Neural progenitor cell (in vitro differentiated cells): ENCODE results near the gene SGSM1. TPM values are rescaled to one million over a fixed set of nuclear protein-coding genes. Genes with fewer than 3 reads are reported as not detected.
"Not testable (repeated sequence)": the region's sequence is repeated elsewhere in the genome, so short reads cannot be mapped to it uniquely, and the experiment has no call there.

Experiments
- DNase-seq: peaks from one replicate; pipeline ENCODE4 v3.0.0-alpha.2; 2016; ENCODE audit warnings: low spot score
- H2AFZ ChIP-seq: fragments of 200-600 bp; sonication (generic); replicated peaks from 2 replicates; pipeline ENCODE4 v1.6.1; 2016; ENCODE audit warnings: antibody characterized with exemption
- H3F3A ChIP-seq: fragments of 200-600 bp; sonication (generic); 2 replicates; pipeline ENCODE4 v1.6.1; 2016; ENCODE audit warnings: antibody characterized with exemption, low read depth
- H3K27ac ChIP-seq: fragments of 200-600 bp; sonication (generic); 2 replicates; pipeline ENCODE4 v1.5.1; 2016; ENCODE audit warnings: mild to moderate bottlenecking
- H3K27me3 ChIP-seq: fragments of 200-600 bp; sonication (generic); 2 replicates; pipeline ENCODE4 v1.6.1; 2016; ENCODE audit warnings: mild to moderate bottlenecking, moderate library complexity
- H3K36me3 ChIP-seq: fragments of 200-600 bp; sonication (generic); 2 replicates; pipeline ENCODE4 v1.5.1; 2016
- H3K4me1 ChIP-seq: fragments of 200-600 bp; sonication (generic); 2 replicates; pipeline ENCODE4 v1.6.1; 2016; ENCODE audit warnings: mixed run types
- H3K4me2 ChIP-seq: fragments of 200-600 bp; sonication (generic); 2 replicates; pipeline ENCODE4 v1.6.1; 2016
- H3K4me3 ChIP-seq: fragments of 200-600 bp; sonication (generic); 2 replicates; pipeline ENCODE4 v1.5.1; 2016
- H3K79me2 ChIP-seq: fragments of 200-600 bp; sonication (generic); 2 replicates; pipeline ENCODE4 v1.6.1; 2016; ENCODE audit warnings: low read depth
- H3K9ac ChIP-seq: fragments of 200-600 bp; sonication (generic); 2 replicates; pipeline ENCODE4 v1.6.1; 2016
- H3K9me3 ChIP-seq: fragments of 200-600 bp; sonication (generic); 2 replicates; pipeline ENCODE4 v1.5.1; 2016; ENCODE audit warnings: low read depth
- H4K20me1 ChIP-seq: fragments of 200-600 bp; sonication (generic); 2 replicates; pipeline ENCODE4 v1.6.1; 2016; ENCODE audit warnings: low read depth
- H3K27ac Mint-ChIP-seq: 3 replicates; pipeline ENCODE4 v1.8.0; 2021; ENCODE audit warnings: mixed read lengths
- H3K27me3 Mint-ChIP-seq: 2 replicates; pipeline ENCODE4 v1.8.0; 2022; ENCODE audit warnings: low read depth, mild to moderate bottlenecking, inconsistent platforms, moderate library complexity, mixed read lengths; ENCODE audit not compliant: insufficient read depth
- H3K36me3 Mint-ChIP-seq: 3 replicates; pipeline ENCODE4 v1.8.0; 2021; ENCODE audit warnings: mixed read lengths
- H3K4me1 Mint-ChIP-seq: 3 replicates; pipeline ENCODE4 v1.8.0; 2021; ENCODE audit warnings: mixed read lengths
- H3K4me3 Mint-ChIP-seq: 3 replicates; pipeline ENCODE4 v1.8.0; 2021; ENCODE audit warnings: mild to moderate bottlenecking, moderate library complexity, mixed read lengths
- H3K9me3 Mint-ChIP-seq: 3 replicates; pipeline ENCODE4 v1.8.0; 2020; ENCODE audit warnings: mixed read lengths
- CTCF ChIP-seq: fragments of 200-600 bp; sonication (generic); IDR thresholded peaks from 2 replicates; pipeline ENCODE4 v1.5.1; 2017; ENCODE audit warnings: antibody characterized with exemption, mild to moderate bottlenecking
- EZH2 ChIP-seq: fragments of 200-600 bp; sonication (generic); IDR thresholded peaks from 2 replicates; pipeline ENCODE4 v1.6.1; 2017; ENCODE audit warnings: antibody characterized with exemption, mild to moderate bottlenecking, moderate library complexity
- EZH2phosphoT487 ChIP-seq: fragments of 200-600 bp; sonication (generic); IDR thresholded peaks from 2 replicates; pipeline ENCODE4 v1.6.1; 2017; ENCODE audit warnings: antibody characterized with exemption
- total RNA-seq: library from RNA; depleted of rRNA; stranded (reverse); fragments of >200 nt; gene quantifications from 2 replicates; pipeline ENCODE4 v1.2.3, GENCODE V29; 2015; ENCODE audit warnings: low replicate concordance

The SGSM1 gene
- total RNA-seq, 1 donor from 2014 or later, result 1.1 TPM

GRCh38 chr22:24905909-24906308 is 99.9 kb downstream of the SGSM1 start:
- no peak overlapping the region for H3K4me3 Mint-ChIP-seq

GRCh38 chr22:24907101-24907500 is 101.1 kb downstream of the SGSM1 start:
- not testable (repeated sequence) for H3K4me2 ChIP-seq, H3K4me3 ChIP-seq, H3K27ac Mint-ChIP-seq, H3K4me3 Mint-ChIP-seq, H3K4me1 ChIP-seq, H3K36me3 ChIP-seq, H3K9ac ChIP-seq, H3K9me3 ChIP-seq, H3K27me3 Mint-ChIP-seq, H3K27me3 ChIP-seq, DNase-seq, H2AFZ ChIP-seq, H4K20me1 ChIP-seq, H3K4me1 Mint-ChIP-seq, H3K27ac ChIP-seq, H3K79me2 ChIP-seq, H3F3A ChIP-seq
- peaks cover 26% of the 10 kb centered on the region for H3K9me3 Mint-ChIP-seq
- peaks cover 13% of the 10 kb centered on the region for H3K36me3 Mint-ChIP-seq

More at GRCh38 chr22:24905909-24906308, 99.9 kb downstream of the SGSM1 start:
- H3K4me1 Mint-ChIP-seq, result no peaks in the 10 kb centered on the region
- Histone ChIP-seq H3K9ac (no peak overlapping the region), H3F3A (no peaks in the 10 kb centered on the region), H2AFZ (no peak overlapping the region), H3K9me3 (peaks cover 3% of the 10 kb centered on the region), H3K36me3 (no peaks in the 10 kb centered on the region), H3K4me3 (no peak overlapping the region), H3K27ac (no peak overlapping the region), H3K4me2 (no peak overlapping the region), H3K4me1 (no peaks in the 10 kb centered on the region), H4K20me1 (no peaks in the 10 kb centered on the region), H3K27me3 (no peaks in the 10 kb centered on the region), H3K79me2 (no peaks in the 10 kb centered on the region)
- H3K9me3 Mint-ChIP-seq, result peaks cover 26% of the 10 kb centered on the region
- H3K27me3 Mint-ChIP-seq, result peaks cover 3% of the 10 kb centered on the region
- no peak overlapping the region for H3K27ac Mint-ChIP-seq
- DNase-seq, result no peak
- peaks cover 13% of the 10 kb centered on the region for H3K36me3 Mint-ChIP-seq
- TF ChIP-seq CTCF, result no peak
- TF ChIP-seq EZH2phosphoT487, result no peak
- TF ChIP-seq EZH2, result no peak

DNA sequence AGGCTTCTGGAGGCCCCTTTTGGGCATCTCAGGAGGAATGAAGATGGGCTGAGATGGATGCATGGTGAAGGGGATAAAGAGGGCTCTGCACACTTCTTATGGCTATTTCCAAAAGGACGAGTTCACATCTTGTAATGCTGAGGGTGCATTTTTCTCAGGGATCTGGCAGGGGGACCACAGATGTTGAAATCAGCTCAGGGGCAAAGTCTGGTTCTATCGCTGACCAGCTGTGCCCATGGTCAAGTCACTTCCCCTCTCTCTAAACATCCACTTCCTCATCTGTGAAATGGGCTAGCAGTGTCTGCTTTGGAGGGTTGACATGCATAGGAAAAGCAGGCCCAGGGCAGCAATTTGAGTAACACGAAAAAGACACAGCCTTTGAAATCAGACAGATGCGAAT is 114.0 kb downstream of the SGSM1 start:
- Histone ChIP-seq H3K27me3 (no peaks in the 10 kb centered on the region), H2AFZ (no peak overlapping the region), H3K27ac (no peak overlapping the region), H3K4me2 (no peak overlapping the region), H3K79me2 (no peaks in the 10 kb centered on the region), H3K4me1 (no peaks in the 10 kb centered on the region), H3K9ac (no peak overlapping the region), H4K20me1 (no peaks in the 10 kb centered on the region), H3K9me3 (no peaks in the 10 kb centered on the region), H3F3A (no peaks in the 10 kb centered on the region), H3K4me3 (no peak overlapping the region), H3K36me3 (no peaks in the 10 kb centered on the region)
- H3K9me3 Mint-ChIP-seq, result no peaks in the 10 kb centered on the region
- TF ChIP-seq CTCF (no peak), EZH2phosphoT487 (no peak), EZH2 (no peak)
- H3K36me3 Mint-ChIP-seq, result no peaks in the 10 kb centered on the region
- no peaks in the 10 kb centered on the region for H3K4me1 Mint-ChIP-seq
- H3K27ac Mint-ChIP-seq, result no peak overlapping the region
- no peak for DNase-seq
- no peak overlapping the region for H3K4me3 Mint-ChIP-seq
- peaks cover 2% of the 10 kb centered on the region for H3K27me3 Mint-ChIP-seq

- Histone ChIP-seq H4K20me1 (no peaks in the 10 kb centered on the region), H3K4me1 (no peaks in the 10 kb centered on the region), H3K4me2 (no peak overlapping the region), H2AFZ (peak overlapping the region; percentile 90), H3K9me3 (no peaks in the 10 kb centered on the region), H3K9ac (no peak overlapping the region), H3K27me3 (no peaks in the 10 kb centered on the region), H3F3A (no peaks in the 10 kb centered on the region), H3K79me2 (no peaks in the 10 kb centered on the region), H3K36me3 (no peaks in the 10 kb centered on the region), H3K4me3 (no peak overlapping the region), H3K27ac (no peak overlapping the region)
- peaks cover 8% of the 10 kb centered on the region for H3K27me3 Mint-ChIP-seq
- H3K4me1 Mint-ChIP-seq, result no peaks in the 10 kb centered on the region
- no peak overlapping the region for H3K4me3 Mint-ChIP-seq
- H3K9me3 Mint-ChIP-seq, result peaks cover 3% of the 10 kb centered on the region
- peak; percentile 12 for DNase-seq
- H3K27ac Mint-ChIP-seq, result no peak overlapping the region
- TF ChIP-seq CTCF (peak; percentile 21), EZH2phosphoT487 (no peak)
- peaks cover 3% of the 10 kb centered on the region for H3K36me3 Mint-ChIP-seq
Observed at GRCh38 chr22:24925586-24926427, 119.8 kb downstream of the SGSM1 start.
